ENCODE data around the gene PHKG2. TPM values are rescaled to one million over a fixed set of nuclear protein-coding genes. Genes with fewer than 3 reads are reported as not detected.

Gene PHKG2
- total RNA-seq, 1 experiment from 2014 or later: 30.9 TPM

GRCh38 chr16:30720694-30721093, 27.5 kb upstream of the PHKG2 start:
- TF ChIP-seq EZH2phosphoT487 (IDR thresholded peaks at IDR 0.05; ENCODE audit: borderline replicate concordance, low read length): no peak
- TF ChIP-seq CTCF (conservative IDR thresholded peaks at IDR 0.05; ENCODE audit: low read depth, low read length): no peak
- TF ChIP-seq EZH2 (IDR thresholded peaks at IDR 0.05; ENCODE audit: low read length, unreplicated experiment): no peak
- ChIA-PET POLR2A (ENCODE audit: unreplicated experiment) (no interaction called here), CTCF (no interaction called here)
- no peaks in the 10 kb centered on the region for H3K9me3 ChIP-seq (ENCODE audit: low read length)
- H3K4me2 ChIP-seq (ENCODE audit: low read length): peak overlapping the region; percentile 44; the same call in 1 of the 2 replicates
- H3K27ac ChIP-seq (ENCODE audit: low read length): peak overlapping the region; percentile 94
- H3K9ac ChIP-seq (ENCODE audit: low read length): 0 out of 2 replicates have a peak overlapping the region, but pooled peaks have one; percentile 60
- no peaks in the 10 kb centered on the region for H3K9me2 ChIP-seq (replicated peaks; ENCODE audit: low read length)
- no peaks in the 10 kb centered on the region for H4K20me1 ChIP-seq (ENCODE audit: low read length)
- H3K79me2 ChIP-seq (ENCODE audit: low read length): peaks cover 60% of the 10 kb centered on the region
- no peak for ATAC-seq
- H2AFZ ChIP-seq (ENCODE audit: low read length): no peak overlapping the region
- no peak overlapping the region for H3K4me3 ChIP-seq (ENCODE audit: low read length)
- peaks cover 67% of the 10 kb centered on the region for H3K36me3 ChIP-seq (ENCODE audit: low read depth, low read length)
- no peaks in the 10 kb centered on the region for H3K27me3 ChIP-seq (ENCODE audit: low read length)
- H3F3A ChIP-seq (ENCODE audit: low read length, unreplicated experiment): no peaks in the 10 kb centered on the region
- intact Hi-C loops (cut with micrococcal nuclease): no loop called here
- peaks cover 29% of the 10 kb centered on the region for H3K4me1 ChIP-seq (ENCODE audit: insufficient read depth, low read length)
- BruUV-seq (replicated peaks): no TSS peak
- no peak for DNase-seq

- Histone ChIP-seq H3K4me2 (ENCODE audit: low read length) (peak overlapping the region; percentile 44; the same call in 1 of the 2 replicates), H3K9me3 (ENCODE audit: low read length) (no peaks in the 10 kb centered on the region), H3K9me2 (replicated peaks; ENCODE audit: low read length) (no peaks in the 10 kb centered on the region), H3K27ac (ENCODE audit: low read length) (peak overlapping the region; percentile 94), H2AFZ (ENCODE audit: low read length) (no peak overlapping the region), H3K27me3 (ENCODE audit: low read length) (no peaks in the 10 kb centered on the region), H4K20me1 (ENCODE audit: low read length) (no peaks in the 10 kb centered on the region), H3K79me2 (ENCODE audit: low read length) (peaks cover 60% of the 10 kb centered on the region), H3F3A (ENCODE audit: low read length, unreplicated experiment) (no peaks in the 10 kb centered on the region), H3K4me3 (ENCODE audit: low read length) (no peak overlapping the region), H3K36me3 (ENCODE audit: low read depth, low read length) (peaks cover 66% of the 10 kb centered on the region), H3K9ac (ENCODE audit: low read length) (peak overlapping the region; percentile 60), H3K4me1 (ENCODE audit: insufficient read depth, low read length) (peaks cover 25% of the 10 kb centered on the region)
- POLR2A ChIA-PET (ENCODE audit: unreplicated experiment): no interaction called here
- CTCF ChIA-PET: interaction anchor here (0.6 to 0.8 kb wide), 2 partner anchors 15 to 26 kb away, joined by 3 to 6 read pairs; no protein-coding TSS in a partner anchor
- TF ChIP-seq EZH2 (IDR thresholded peaks at IDR 0.05; ENCODE audit: low read length, unreplicated experiment): no peak
- TF ChIP-seq CTCF (conservative IDR thresholded peaks at IDR 0.05; ENCODE audit: low read depth, low read length): no peak
- TF ChIP-seq EZH2phosphoT487 (IDR thresholded peaks at IDR 0.05; ENCODE audit: borderline replicate concordance, low read length): no peak
- intact Hi-C loops (cut with micrococcal nuclease): no loop called here
- DNase-seq (no peak), ATAC-seq (no peak)
- no TSS peak for BruUV-seq (replicated peaks)
Observed at GRCh38 chr16:30721167-30721566, 27.1 kb upstream of the PHKG2 start.

DNA sequence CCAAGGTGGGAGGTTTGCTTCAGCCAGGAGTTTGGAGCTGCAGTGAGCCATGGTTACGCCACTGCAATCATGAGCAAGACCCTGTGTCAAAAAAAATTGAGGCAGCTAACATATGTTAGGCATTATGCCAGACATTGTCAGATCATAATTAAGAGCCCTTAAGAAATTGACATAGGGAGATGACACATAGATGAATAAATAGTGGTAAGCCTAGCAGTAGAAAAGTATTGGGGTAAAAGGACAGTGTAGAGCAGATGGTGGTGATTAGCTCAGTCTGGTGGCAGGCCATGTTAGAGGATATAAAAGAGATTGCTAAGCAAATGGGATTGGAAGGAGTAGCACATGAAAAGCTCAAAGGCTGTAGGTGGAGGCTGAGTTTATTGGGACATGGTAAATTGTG, 26.6 kb upstream of the PHKG2 start:
- H4K20me1 ChIP-seq (ENCODE audit: low read length): no peaks in the 10 kb centered on the region
- no peak overlapping the region for H2AFZ ChIP-seq (ENCODE audit: low read length)
- no peaks in the 10 kb centered on the region for H3K9me2 ChIP-seq (replicated peaks; ENCODE audit: low read length)
- H3K9me3 ChIP-seq (ENCODE audit: low read length): no peaks in the 10 kb centered on the region
- BruUV-seq (replicated peaks): no TSS peak
- peaks cover 25% of the 10 kb centered on the region for H3K4me1 ChIP-seq (ENCODE audit: insufficient read depth, low read length)
- H3K9ac ChIP-seq (ENCODE audit: low read length): peak overlapping the region; percentile 71
- CTCF ChIA-PET: interaction anchor here (0.6 to 0.8 kb wide), 2 partner anchors 16 to 26 kb away, joined by 3 to 6 read pairs; no protein-coding TSS in a partner anchor
- no peaks in the 10 kb centered on the region for H3K27me3 ChIP-seq (ENCODE audit: low read length)
- H3F3A ChIP-seq (ENCODE audit: low read length, unreplicated experiment): no peaks in the 10 kb centered on the region
- peak overlapping the region; percentile 69 for H3K4me2 ChIP-seq (ENCODE audit: low read length)
- peak; percentile 91 for DNase-seq
- TF ChIP-seq EZH2phosphoT487 (IDR thresholded peaks at IDR 0.05; ENCODE audit: borderline replicate concordance, low read length) (no peak), EZH2 (IDR thresholded peaks at IDR 0.05; ENCODE audit: low read length, unreplicated experiment) (no peak), CTCF (conservative IDR thresholded peaks at IDR 0.05; ENCODE audit: low read depth, low read length) (no peak)
- intact Hi-C loops (cut with micrococcal nuclease): no loop called here
- peak overlapping the region; percentile 96 for H3K27ac ChIP-seq (ENCODE audit: low read length)
- POLR2A ChIA-PET (ENCODE audit: unreplicated experiment): no interaction called here
- peaks cover 59% of the 10 kb centered on the region for H3K79me2 ChIP-seq (ENCODE audit: low read length)
- H3K36me3 ChIP-seq (ENCODE audit: low read depth, low read length): peaks cover 63% of the 10 kb centered on the region
- peak; percentile 95 for ATAC-seq
- H3K4me3 ChIP-seq (ENCODE audit: low read length): peak overlapping the region; percentile 17; the same call in 1 of the 2 replicates
